ENCODE results near the gene PIGP. TPM values are rescaled to one million over a fixed set of nuclear protein-coding genes. Genes with fewer than 3 reads are reported as not detected.

PIGP gene
- total RNA-seq, 1 donor from 2014 or later = 40.1 TPM

GRCh38 chr21:37079211-37079824 lies 6.4 kb upstream of the PIGP start:
- intact Hi-C loops (cut with DNase I) = no loop called here
- DNase-seq (ENCODE audit: missing footprints) (no peak), ATAC-seq (no peak)

- intact Hi-C loops (cut with DNase I) = no loop called here
Observed at GRCh38 chr21:37077403-37077802, 4.5 kb upstream of the PIGP start.

GRCh38 chr21:37076087-37076850 lies 3.4 kb upstream of the PIGP start:
- intact Hi-C loops (cut with DNase I) = no loop called here
- no peak for DNase-seq (ENCODE audit: missing footprints)
- ATAC-seq = no peak

More at GRCh38 chr21:37077403-37077802, 4.5 kb upstream of the PIGP start:
- ATAC-seq = no peak
- no peak for DNase-seq (ENCODE audit: missing footprints)

- no peak for ATAC-seq
- intact Hi-C loops (cut with DNase I) = no loop called here
Observed at GRCh38 chr21:37075214-37075770, 2.4 kb upstream of the PIGP start.

GRCh38 chr21:37074546-37074945 lies 1.7 kb upstream of the PIGP start:
- no peak for DNase-seq (ENCODE audit: missing footprints)
- ATAC-seq = no peak
- intact Hi-C loops (cut with DNase I) = loop anchor here (5.0 kb wide), 2 partner anchors 82 to 488 kb away; no protein-coding TSS in a partner anchor

More at GRCh38 chr21:37075214-37075770, 2.4 kb upstream of the PIGP start:
- DNase-seq (ENCODE audit: missing footprints) = no peak

GRCh38 chr21:37074197-37074510 lies 1.3 kb upstream of the PIGP start:
- intact Hi-C loops (cut with DNase I) = loop anchor here (5.0 kb wide), 2 partner anchors 82 to 488 kb away; no protein-coding TSS in a partner anchor
- DNase-seq (ENCODE audit: missing footprints) (peak; percentile 69), ATAC-seq (no peak)

GRCh38 chr21:37073417-37074196 lies 736 bp upstream of the PIGP start:
- peak; percentile 88 for DNase-seq (ENCODE audit: missing footprints)
- intact Hi-C loops (cut with DNase I) = loop anchor here (5.0 kb wide), 2 partner anchors 81 to 489 kb away; no protein-coding TSS in a partner anchor

GRCh38 chr21:37072274-37072987 lies 440 bp downstream of the PIGP start:
- ATAC-seq (peak; percentile 81), DNase-seq (ENCODE audit: missing footprints) (peak; percentile 92)
- intact Hi-C loops (cut with DNase I) = loop anchor here (5.0 kb wide), 2 partner anchors 80 to 490 kb away; no protein-coding TSS in a partner anchor

More at GRCh38 chr21:37073417-37074196, 736 bp upstream of the PIGP start:
- peak; percentile 43 for ATAC-seq

- ATAC-seq = peak; percentile 33
Observed at GRCh38 chr21:37071561-37072273, 1.2 kb downstream of the PIGP start.

GRCh38 chr21:37065561-37066177 lies 7.2 kb downstream of the PIGP start:
- no peak for DNase-seq (ENCODE audit: missing footprints)
- ATAC-seq = no peak
- intact Hi-C loops (cut with DNase I) = no loop called here

More at GRCh38 chr21:37071561-37072273, 1.2 kb downstream of the PIGP start:
- intact Hi-C loops (cut with DNase I) = loop anchor here (5.0 kb wide), 2 partner anchors 79 to 491 kb away; no protein-coding TSS in a partner anchor
- DNase-seq (ENCODE audit: missing footprints) = peak; percentile 72

- ATAC-seq = no peak
- DNase-seq (ENCODE audit: missing footprints) = no peak
- intact Hi-C loops (cut with DNase I) = no loop called here
Observed at GRCh38 chr21:37064841-37065240, 8.0 kb downstream of the PIGP start.

GRCh38 chr21:37063433-37063832 lies 9.4 kb downstream of the PIGP start:
- ATAC-seq (no peak), DNase-seq (ENCODE audit: missing footprints) (no peak)
- intact Hi-C loops (cut with DNase I) = no loop called here

- DNase-seq (ENCODE audit: missing footprints) (no peak), ATAC-seq (no peak)
- intact Hi-C loops (cut with DNase I) = no loop called here
Observed at GRCh38 chr21:37062593-37062935, 10.3 kb downstream of the PIGP start.

- no peak for ATAC-seq
- DNase-seq (ENCODE audit: missing footprints) = no peak
- intact Hi-C loops (cut with DNase I) = no loop called here
Observed at GRCh38 chr21:37061926-37062592, 10.8 kb downstream of the PIGP start.

- DNase-seq (ENCODE audit: missing footprints) (peak; percentile 64), ATAC-seq (peak; percentile 84)
- intact Hi-C loops (cut with DNase I) = no loop called here
Observed at GRCh38 chr21:37060296-37060695, 12.6 kb downstream of the PIGP start.

- intact Hi-C loops (cut with DNase I) = no loop called here
- ATAC-seq (no peak), DNase-seq (ENCODE audit: missing footprints) (no peak)
Observed at GRCh38 chr21:37059181-37059580, 13.7 kb downstream of the PIGP start.

- no peak for ATAC-seq
- intact Hi-C loops (cut with DNase I) = no loop called here
Observed at GRCh38 chr21:37058261-37058660, 14.6 kb downstream of the PIGP start.

More at GRCh38 chr21:37058261-37058660, 14.6 kb downstream of the PIGP start:
- no peak for DNase-seq (ENCODE audit: missing footprints)
